ENCODE measurements around the gene PRICKLE2. TPM values are rescaled to one million over a fixed set of nuclear protein-coding genes. Genes with fewer than 3 reads are reported as not detected.

Gene PRICKLE2
- total RNA-seq, 2 donors from 2014 or later, result 27.9 to 42.3 TPM

GRCh38 chr3:64056606-64057180, 168.6 kb downstream of the PRICKLE2 start:
- H3K9me3 ChIP-seq, result no peaks in the 10 kb centered on the region
- TF ChIP-seq CTCF (IDR thresholded peaks at IDR 0.05), result no peak
- H3K36me3 ChIP-seq, result no peaks in the 10 kb centered on the region
- ATAC-seq (ENCODE audit: insufficient number of reproducible peaks, low FRiP score, low read depth), result no peak
- H3K27ac ChIP-seq, result no peak overlapping the region
- peaks cover 0 to 4% of the 10 kb centered on the region in 2 donors for H3K4me1 ChIP-seq (ENCODE audit: control insufficient read depth in 1 of 2, low read depth in 2 of 2)
- DNase-seq (ENCODE audit: low spot score), result no peak
- H3K27me3 ChIP-seq (replicated peaks; ENCODE audit: insufficient read depth), result no peaks in the 10 kb centered on the region
- no peak overlapping the region for H3K4me3 ChIP-seq

GRCh38 chr3:64055076-64055475, 170.2 kb downstream of the PRICKLE2 start:
- Histone ChIP-seq H3K9me3 (no peaks in the 10 kb centered on the region), H3K4me3 (no peak overlapping the region), H3K36me3 (no peaks in the 10 kb centered on the region), H3K4me1 (ENCODE audit: control insufficient read depth in 1 of 2, low read depth in 2 of 2) (peaks cover 0 to 4% of the 10 kb centered on the region in 2 donors), H3K27ac (no peak overlapping the region), H3K27me3 (replicated peaks; ENCODE audit: insufficient read depth) (no peaks in the 10 kb centered on the region)
- no peak for DNase-seq (ENCODE audit: low spot score)
- no peak for ATAC-seq (ENCODE audit: insufficient number of reproducible peaks, low FRiP score, low read depth)
- TF ChIP-seq CTCF (IDR thresholded peaks at IDR 0.05), result no peak

- Histone ChIP-seq H3K9me3 (no peaks in the 10 kb centered on the region), H3K4me3 (no peak overlapping the region), H3K27me3 (replicated peaks; ENCODE audit: insufficient read depth) (no peaks in the 10 kb centered on the region), H3K36me3 (no peaks in the 10 kb centered on the region), H3K27ac (no peak overlapping the region), H3K4me1 (ENCODE audit: control insufficient read depth in 1 of 2, low read depth in 2 of 2) (peaks cover 0 to 4% of the 10 kb centered on the region in 2 donors)
- TF ChIP-seq CTCF (IDR thresholded peaks at IDR 0.05), result no peak
- no peak for DNase-seq (ENCODE audit: low spot score)
- no peak for ATAC-seq (ENCODE audit: insufficient number of reproducible peaks, low FRiP score, low read depth)
These were observed 170.8 kb downstream of the PRICKLE2 start for GRCh38 chr3:64054488-64054887.

- H3K4me1 ChIP-seq (ENCODE audit: control insufficient read depth in 1 of 2, low read depth in 2 of 2), result peaks cover 0 to 2% of the 10 kb centered on the region in 2 donors
- H3K27me3 ChIP-seq (replicated peaks; ENCODE audit: insufficient read depth), result no peaks in the 10 kb centered on the region
- no peaks in the 10 kb centered on the region for H3K9me3 ChIP-seq
- H3K4me3 ChIP-seq, result no peak overlapping the region
- H3K27ac ChIP-seq, result no peak overlapping the region
- H3K36me3 ChIP-seq, result no peaks in the 10 kb centered on the region
- no peak for TF ChIP-seq CTCF (IDR thresholded peaks at IDR 0.05)
- no peak for ATAC-seq (ENCODE audit: insufficient number of reproducible peaks, low FRiP score, low read depth)
- DNase-seq (ENCODE audit: low spot score), result no peak
These were observed 171.7 kb downstream of the PRICKLE2 start for GRCh38 chr3:64053581-64053980.

GRCh38 chr3:64053117-64053516, 172.1 kb downstream of the PRICKLE2 start:
- H3K9me3 ChIP-seq, result no peaks in the 10 kb centered on the region
- H3K4me3 ChIP-seq, result no peak overlapping the region
- no peaks in the 10 kb centered on the region for H3K36me3 ChIP-seq
- DNase-seq (ENCODE audit: low spot score) (no peak), ATAC-seq (ENCODE audit: insufficient number of reproducible peaks, low FRiP score, low read depth) (no peak)
- no peak for TF ChIP-seq CTCF (IDR thresholded peaks at IDR 0.05)
- no peak overlapping the region for H3K27ac ChIP-seq
- no peaks in the 10 kb centered on the region for H3K27me3 ChIP-seq (replicated peaks; ENCODE audit: insufficient read depth)
- no peaks in the 10 kb centered on the region for H3K4me1 ChIP-seq (ENCODE audit: control insufficient read depth in 1 of 2, low read depth in 2 of 2)

Measured in thoracic aorta (tissue), 2 donors.